ENCODE results near the gene MSX2.

The MSX2 gene

DNA sequence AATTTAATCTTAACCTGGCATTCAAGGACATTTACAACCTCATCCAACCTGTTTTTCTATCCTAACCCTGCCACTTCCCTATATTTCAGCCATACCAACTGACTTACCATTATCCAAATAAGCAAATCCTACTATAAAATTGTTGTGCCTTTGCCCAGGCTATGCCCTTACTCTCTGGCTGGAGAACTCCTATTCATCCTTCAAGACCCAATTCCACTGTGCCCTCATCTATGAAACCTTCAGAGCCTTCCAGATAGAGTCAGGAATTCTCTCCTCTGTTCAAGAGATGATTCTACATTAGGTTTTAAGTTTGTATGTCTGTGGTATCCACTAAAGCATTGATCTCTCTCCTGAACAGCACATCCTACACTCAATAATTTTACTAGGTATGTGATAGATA is 46.3 kb upstream of the MSX2 start:
- Histone ChIP-seq H3K9me2 (ENCODE audit: low read depth, low read length) (no peaks in the 10 kb centered on the region), H3K9ac (ENCODE audit: low read length) (no peak overlapping the region), H3K27ac (ENCODE audit: low read depth, low read length, poor library complexity, severe bottlenecking) (no peak overlapping the region), H3K4me1 (ENCODE audit: insufficient read depth, low read length, severe bottlenecking) (no peaks in the 10 kb centered on the region), H3K4me3 (ENCODE audit: low read depth, low read length, poor library complexity, severe bottlenecking) (no peak overlapping the region), H3K79me2 (ENCODE audit: insufficient read depth, low read length) (no peaks in the 10 kb centered on the region), H2AFZ (ENCODE audit: low read length) (no peak overlapping the region), H4K20me1 (ENCODE audit: insufficient read depth, low read length) (no peaks in the 10 kb centered on the region), H3K4me2 (ENCODE audit: low read length) (no peak overlapping the region), H3K9me3 (ENCODE audit: low read length) (no peaks in the 10 kb centered on the region), H3K36me3 (ENCODE audit: insufficient read depth, low read length) (no peaks in the 10 kb centered on the region), H3F3A (ENCODE audit: insufficient read depth, low read length) (no peaks in the 10 kb centered on the region), H3K27me3 (ENCODE audit: insufficient read depth, low read length) (no peaks in the 10 kb centered on the region)
- TF ChIP-seq EZH2 (IDR thresholded peaks at IDR 0.05; ENCODE audit: borderline replicate concordance, low read length), result no peak
- TF ChIP-seq, protein P1, sequence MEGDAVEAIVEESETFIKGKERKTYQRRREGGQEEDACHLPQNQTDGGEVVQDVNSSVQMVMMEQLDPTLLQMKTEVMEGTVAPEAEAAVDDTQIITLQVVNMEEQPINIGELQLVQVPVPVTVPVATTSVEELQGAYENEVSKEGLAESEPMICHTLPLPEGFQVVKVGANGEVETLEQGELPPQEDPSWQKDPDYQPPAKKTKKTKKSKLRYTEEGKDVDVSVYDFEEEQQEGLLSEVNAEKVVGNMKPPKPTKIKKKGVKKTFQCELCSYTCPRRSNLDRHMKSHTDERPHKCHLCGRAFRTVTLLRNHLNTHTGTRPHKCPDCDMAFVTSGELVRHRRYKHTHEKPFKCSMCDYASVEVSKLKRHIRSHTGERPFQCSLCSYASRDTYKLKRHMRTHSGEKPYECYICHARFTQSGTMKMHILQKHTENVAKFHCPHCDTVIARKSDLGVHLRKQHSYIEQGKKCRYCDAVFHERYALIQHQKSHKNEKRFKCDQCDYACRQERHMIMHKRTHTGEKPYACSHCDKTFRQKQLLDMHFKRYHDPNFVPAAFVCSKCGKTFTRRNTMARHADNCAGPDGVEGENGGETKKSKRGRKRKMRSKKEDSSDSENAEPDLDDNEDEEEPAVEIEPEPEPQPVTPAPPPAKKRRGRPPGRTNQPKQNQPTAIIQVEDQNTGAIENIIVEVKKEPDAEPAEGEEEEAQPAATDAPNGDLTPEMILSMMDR (IDR thresholded peaks at IDR 0.05; ENCODE audit: low read length), result no peak

DNA sequence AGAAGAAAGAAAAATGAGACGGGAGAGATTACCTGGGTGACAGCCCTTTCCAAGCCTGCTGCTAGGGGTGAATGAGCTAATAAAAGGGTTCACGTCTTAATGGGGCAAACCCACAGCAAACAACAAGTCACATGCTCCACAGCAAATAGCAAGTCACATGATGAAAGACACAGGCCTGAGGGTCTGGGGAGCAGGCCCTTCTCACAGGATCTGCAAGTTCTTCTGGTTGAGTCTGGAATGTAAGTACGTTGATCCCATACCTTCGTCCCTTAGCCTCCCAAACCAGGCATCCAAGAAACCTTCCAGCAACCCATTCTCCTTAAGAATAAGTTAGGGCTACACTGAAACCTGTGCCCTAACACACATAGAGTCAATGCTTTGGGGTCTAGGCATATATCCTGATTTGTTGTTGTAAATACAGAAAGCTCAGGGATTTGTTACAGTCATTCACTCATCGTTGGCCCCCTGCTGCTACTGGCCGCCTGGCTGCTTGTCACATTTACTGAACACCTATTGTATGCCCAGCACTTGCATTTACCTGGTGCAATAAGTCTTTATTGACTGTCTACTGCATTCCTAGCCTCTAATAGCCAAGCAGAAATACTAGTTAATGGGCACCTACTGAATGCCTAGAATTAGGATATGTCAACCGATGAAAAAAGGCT is 43.3 kb upstream of the MSX2 start:
- Histone ChIP-seq H4K20me1 (ENCODE audit: insufficient read depth, low read length) (no peaks in the 10 kb centered on the region), H3K4me3 (ENCODE audit: low read depth, low read length, poor library complexity, severe bottlenecking) (no peak overlapping the region), H3K4me2 (ENCODE audit: low read length) (no peak overlapping the region), H3K4me1 (ENCODE audit: insufficient read depth, low read length, severe bottlenecking) (no peaks in the 10 kb centered on the region), H3K27ac (ENCODE audit: low read depth, low read length, poor library complexity, severe bottlenecking) (no peak overlapping the region), H2AFZ (ENCODE audit: low read length) (no peak overlapping the region), H3K27me3 (ENCODE audit: insufficient read depth, low read length) (no peaks in the 10 kb centered on the region), H3K9me2 (ENCODE audit: low read depth, low read length) (no peaks in the 10 kb centered on the region), H3K36me3 (ENCODE audit: insufficient read depth, low read length) (no peaks in the 10 kb centered on the region), H3K79me2 (ENCODE audit: insufficient read depth, low read length) (no peaks in the 10 kb centered on the region), H3K9me3 (ENCODE audit: low read length) (no peaks in the 10 kb centered on the region), H3F3A (ENCODE audit: insufficient read depth, low read length) (no peaks in the 10 kb centered on the region), H3K9ac (ENCODE audit: low read length) (no peak overlapping the region)
- no peak for TF ChIP-seq EZH2 (IDR thresholded peaks at IDR 0.05; ENCODE audit: borderline replicate concordance, low read length)
- TF ChIP-seq, protein P1 (IDR thresholded peaks at IDR 0.05; ENCODE audit: low read length), result no peak

DNA sequence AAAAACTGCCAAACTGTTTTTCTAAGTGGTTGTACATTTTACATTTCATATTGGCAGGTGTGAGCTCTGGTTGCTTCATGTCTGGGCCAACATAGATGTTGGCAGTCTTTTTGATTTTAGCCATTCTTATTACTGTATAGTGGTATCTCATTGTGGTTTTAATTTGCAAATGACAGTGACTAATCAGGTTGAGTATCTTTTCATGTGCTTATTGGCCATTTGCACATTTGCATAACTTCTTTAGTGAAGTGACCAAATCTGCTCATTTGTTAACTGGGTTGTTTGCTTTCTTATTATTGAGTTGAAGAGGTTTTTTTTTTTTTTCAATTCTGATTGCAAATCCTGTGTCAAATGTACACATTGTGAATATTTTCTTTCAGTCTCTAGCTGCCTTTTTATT is 36.9 kb upstream of the MSX2 start:
- no peak for TF ChIP-seq EZH2 (IDR thresholded peaks at IDR 0.05; ENCODE audit: borderline replicate concordance, low read length)
- H3K9ac ChIP-seq (ENCODE audit: low read length), result no peak overlapping the region
- no peaks in the 10 kb centered on the region for H3K79me2 ChIP-seq (ENCODE audit: insufficient read depth, low read length)
- H3K27me3 ChIP-seq (ENCODE audit: insufficient read depth, low read length), result no peaks in the 10 kb centered on the region
- H3K27ac ChIP-seq (ENCODE audit: low read depth, low read length, poor library complexity, severe bottlenecking), result no peak overlapping the region
- no peak overlapping the region for H3K4me2 ChIP-seq (ENCODE audit: low read length)
- H3K4me3 ChIP-seq (ENCODE audit: low read depth, low read length, poor library complexity, severe bottlenecking), result no peak overlapping the region
- H3K9me2 ChIP-seq (ENCODE audit: low read depth, low read length), result no peaks in the 10 kb centered on the region
- no peaks in the 10 kb centered on the region for H4K20me1 ChIP-seq (ENCODE audit: insufficient read depth, low read length)
- H3K36me3 ChIP-seq (ENCODE audit: insufficient read depth, low read length), result no peaks in the 10 kb centered on the region
- H3K9me3 ChIP-seq (ENCODE audit: low read length), result no peaks in the 10 kb centered on the region
- H3F3A ChIP-seq (ENCODE audit: insufficient read depth, low read length), result no peaks in the 10 kb centered on the region
- no peaks in the 10 kb centered on the region for H3K4me1 ChIP-seq (ENCODE audit: insufficient read depth, low read length, severe bottlenecking)
- no peak overlapping the region for H2AFZ ChIP-seq (ENCODE audit: low read length)

All from OCI-LY1 (cell line).